Measurements from ENCODE around the gene TGFBR3.

The TGFBR3 gene

GRCh38 chr1:91783423-91784170 lies 102.4 kb downstream of the TGFBR3 start:
- no peak overlapping the region for H3K4me3 ChIP-seq (ENCODE audit: insufficient read depth, low read depth, low read length, poor library complexity, severe bottlenecking)
- DNase-seq: no peak
- H3K27me3 ChIP-seq (replicated peaks; ENCODE audit: control insufficient read depth, insufficient read depth, low read length, poor library complexity, severe bottlenecking): no peaks in the 10 kb centered on the region
- H3K36me3 ChIP-seq (ENCODE audit: control insufficient read depth, insufficient read depth, low read length): peaks cover 7% of the 10 kb centered on the region
- no peaks in the 10 kb centered on the region for H3K9me3 ChIP-seq (ENCODE audit: control insufficient read depth, low read length)
- no peak overlapping the region for H3K27ac ChIP-seq (ENCODE audit: insufficient read depth, low read length, poor library complexity, severe bottlenecking)
- no peaks in the 10 kb centered on the region for H3K4me1 ChIP-seq (ENCODE audit: control insufficient read depth, insufficient read depth, low read length, poor library complexity, severe bottlenecking)

GRCh38 chr1:91781901-91782622 lies 103.9 kb downstream of the TGFBR3 start:
- DNase-seq: no peak
- H3K36me3 ChIP-seq (ENCODE audit: control insufficient read depth, insufficient read depth, low read length): peaks cover 7% of the 10 kb centered on the region
- no peaks in the 10 kb centered on the region for H3K4me1 ChIP-seq (ENCODE audit: control insufficient read depth, insufficient read depth, low read length, poor library complexity, severe bottlenecking)
- H3K9me3 ChIP-seq (ENCODE audit: control insufficient read depth, low read length): no peaks in the 10 kb centered on the region
- no peak overlapping the region for H3K4me3 ChIP-seq (ENCODE audit: insufficient read depth, low read depth, low read length, poor library complexity, severe bottlenecking)
- H3K27ac ChIP-seq (ENCODE audit: insufficient read depth, low read length, poor library complexity, severe bottlenecking): no peak overlapping the region
- H3K27me3 ChIP-seq (replicated peaks; ENCODE audit: control insufficient read depth, insufficient read depth, low read length, poor library complexity, severe bottlenecking): no peaks in the 10 kb centered on the region

- H3K4me3 ChIP-seq (ENCODE audit: insufficient read depth, low read depth, low read length, poor library complexity, severe bottlenecking): no peak overlapping the region
- no peaks in the 10 kb centered on the region for H3K4me1 ChIP-seq (ENCODE audit: control insufficient read depth, insufficient read depth, low read length, poor library complexity, severe bottlenecking)
- H3K36me3 ChIP-seq (ENCODE audit: control insufficient read depth, insufficient read depth, low read length): peaks cover 7% of the 10 kb centered on the region
- no peak overlapping the region for H3K27ac ChIP-seq (ENCODE audit: insufficient read depth, low read length, poor library complexity, severe bottlenecking)
- no peaks in the 10 kb centered on the region for H3K27me3 ChIP-seq (replicated peaks; ENCODE audit: control insufficient read depth, insufficient read depth, low read length, poor library complexity, severe bottlenecking)
- no peaks in the 10 kb centered on the region for H3K9me3 ChIP-seq (ENCODE audit: control insufficient read depth, low read length)
- no peak for DNase-seq
These were observed 104.6 kb downstream of the TGFBR3 start for GRCh38 chr1:91781371-91781825.

GRCh38 chr1:91779548-91780021 lies 106.4 kb downstream of the TGFBR3 start:
- no peak for DNase-seq
- no peaks in the 10 kb centered on the region for H3K9me3 ChIP-seq (ENCODE audit: control insufficient read depth, low read length)
- no peak overlapping the region for H3K27ac ChIP-seq (ENCODE audit: insufficient read depth, low read length, poor library complexity, severe bottlenecking)
- H3K36me3 ChIP-seq (ENCODE audit: control insufficient read depth, insufficient read depth, low read length): peaks cover 7% of the 10 kb centered on the region
- H3K4me3 ChIP-seq (ENCODE audit: insufficient read depth, low read depth, low read length, poor library complexity, severe bottlenecking): no peak overlapping the region
- H3K27me3 ChIP-seq (replicated peaks; ENCODE audit: control insufficient read depth, insufficient read depth, low read length, poor library complexity, severe bottlenecking): no peaks in the 10 kb centered on the region
- no peaks in the 10 kb centered on the region for H3K4me1 ChIP-seq (ENCODE audit: control insufficient read depth, insufficient read depth, low read length, poor library complexity, severe bottlenecking)

GRCh38 chr1:91778964-91779363 lies 107.0 kb downstream of the TGFBR3 start:
- Histone ChIP-seq H3K27ac (ENCODE audit: insufficient read depth, low read length, poor library complexity, severe bottlenecking) (no peak overlapping the region), H3K4me3 (ENCODE audit: insufficient read depth, low read depth, low read length, poor library complexity, severe bottlenecking) (no peak overlapping the region), H3K4me1 (ENCODE audit: control insufficient read depth, insufficient read depth, low read length, poor library complexity, severe bottlenecking) (no peaks in the 10 kb centered on the region), H3K36me3 (ENCODE audit: control insufficient read depth, insufficient read depth, low read length) (peaks cover 7% of the 10 kb centered on the region), H3K9me3 (ENCODE audit: control insufficient read depth, low read length) (no peaks in the 10 kb centered on the region), H3K27me3 (replicated peaks; ENCODE audit: control insufficient read depth, insufficient read depth, low read length, poor library complexity, severe bottlenecking) (no peaks in the 10 kb centered on the region)
- no peak for DNase-seq

GRCh38 chr1:91777630-91778300 lies 108.2 kb downstream of the TGFBR3 start:
- no peak overlapping the region for H3K4me3 ChIP-seq (ENCODE audit: insufficient read depth, low read depth, low read length, poor library complexity, severe bottlenecking)
- DNase-seq: no peak
- H3K9me3 ChIP-seq (ENCODE audit: control insufficient read depth, low read length): no peaks in the 10 kb centered on the region
- H3K27ac ChIP-seq (ENCODE audit: insufficient read depth, low read length, poor library complexity, severe bottlenecking): no peak overlapping the region
- H3K27me3 ChIP-seq (replicated peaks; ENCODE audit: control insufficient read depth, insufficient read depth, low read length, poor library complexity, severe bottlenecking): no peaks in the 10 kb centered on the region
- H3K36me3 ChIP-seq (ENCODE audit: control insufficient read depth, insufficient read depth, low read length): peaks cover 1% of the 10 kb centered on the region
- no peaks in the 10 kb centered on the region for H3K4me1 ChIP-seq (ENCODE audit: control insufficient read depth, insufficient read depth, low read length, poor library complexity, severe bottlenecking)

- Histone ChIP-seq H3K36me3 (ENCODE audit: control insufficient read depth, insufficient read depth, low read length) (no peaks in the 10 kb centered on the region), H3K27ac (ENCODE audit: insufficient read depth, low read length, poor library complexity, severe bottlenecking) (no peak overlapping the region), H3K4me1 (ENCODE audit: control insufficient read depth, insufficient read depth, low read length, poor library complexity, severe bottlenecking) (no peaks in the 10 kb centered on the region), H3K9me3 (ENCODE audit: control insufficient read depth, low read length) (no peaks in the 10 kb centered on the region), H3K27me3 (replicated peaks; ENCODE audit: control insufficient read depth, insufficient read depth, low read length, poor library complexity, severe bottlenecking) (no peaks in the 10 kb centered on the region), H3K4me3 (ENCODE audit: insufficient read depth, low read depth, low read length, poor library complexity, severe bottlenecking) (no peak overlapping the region)
- no peak for DNase-seq
These were observed 108.8 kb downstream of the TGFBR3 start for GRCh38 chr1:91777196-91777595.

- H3K4me1 ChIP-seq (ENCODE audit: control insufficient read depth, insufficient read depth, low read length, poor library complexity, severe bottlenecking): no peaks in the 10 kb centered on the region
These were observed 109.7 kb downstream of the TGFBR3 start for GRCh38 chr1:91776068-91776794.

GRCh38 chr1:91775227-91775626 lies 110.7 kb downstream of the TGFBR3 start:
- no peak overlapping the region for H3K27ac ChIP-seq (ENCODE audit: insufficient read depth, low read length, poor library complexity, severe bottlenecking)
- no peaks in the 10 kb centered on the region for H3K4me1 ChIP-seq (ENCODE audit: control insufficient read depth, insufficient read depth, low read length, poor library complexity, severe bottlenecking)
- H3K9me3 ChIP-seq (ENCODE audit: control insufficient read depth, low read length): no peaks in the 10 kb centered on the region

More at GRCh38 chr1:91776068-91776794, 109.7 kb downstream of the TGFBR3 start:
- no peaks in the 10 kb centered on the region for H3K27me3 ChIP-seq (replicated peaks; ENCODE audit: control insufficient read depth, insufficient read depth, low read length, poor library complexity, severe bottlenecking)
- no peak overlapping the region for H3K27ac ChIP-seq (ENCODE audit: insufficient read depth, low read length, poor library complexity, severe bottlenecking)
- H3K4me3 ChIP-seq (ENCODE audit: insufficient read depth, low read depth, low read length, poor library complexity, severe bottlenecking): no peak overlapping the region
- H3K9me3 ChIP-seq (ENCODE audit: control insufficient read depth, low read length): no peaks in the 10 kb centered on the region
- H3K36me3 ChIP-seq (ENCODE audit: control insufficient read depth, insufficient read depth, low read length): no peaks in the 10 kb centered on the region
- no peak for DNase-seq

More at GRCh38 chr1:91775227-91775626, 110.7 kb downstream of the TGFBR3 start:
- Histone ChIP-seq H3K4me3 (ENCODE audit: insufficient read depth, low read depth, low read length, poor library complexity, severe bottlenecking) (no peak overlapping the region), H3K36me3 (ENCODE audit: control insufficient read depth, insufficient read depth, low read length) (no peaks in the 10 kb centered on the region), H3K27me3 (replicated peaks; ENCODE audit: control insufficient read depth, insufficient read depth, low read length, poor library complexity, severe bottlenecking) (no peaks in the 10 kb centered on the region)
- no peak for DNase-seq

Data from effector memory CD4-positive, alpha-beta T cell (primary cell).